HCT116 (cell line): ENCODE results near the gene SYCE3. TPM values are rescaled to one million over a fixed set of nuclear protein-coding genes. Genes with fewer than 3 reads are reported as not detected.

Experiments used
- ATAC-seq: fragments of 200-7000 bp; cut with Tn5 transposase; 2 replicates; pipeline ENCODE4 v1.9.1; 2020; ENCODE audit warnings: mild to moderate bottlenecking, moderate library complexity
- BruUV-seq: library from RNA; stranded (reverse); fragments of 400-500 nt; replicated peaks from 2 replicates; lab custom pipeline; 2021; lab: Mats Ljungman, UMichigan
- CTCF ChIA-PET: fragments of 300-600 bp; sonication (Branson Sonifier 250); formaldehyde crosslinking; loops from one replicate; lab custom pipeline; 2021; ENCODE audit warnings: antibody characterized with exemption; lab: Charles Lee
- POLR2A ChIA-PET: fragments of 300-600, 350-600 bp; sonication (Branson Sonifier 250); formaldehyde crosslinking; loops from one replicate; lab custom pipeline; 2021; ENCODE audit warnings: antibody characterized with exemption; lab: Charles Lee
- RAD21 ChIA-PET, 2 experiments: fragments of 300-600 bp; sonication (Branson Sonifier 250); formaldehyde crosslinking; loops; one replicate each; lab custom pipeline; 2023; ENCODE audit warnings: low total read pairs in 2 of 2; ENCODE audit not compliant: uncharacterized antibody in 2 of 2, unreplicated experiment in 2 of 2, low non-redundant PET in 1 of 2; lab: Charles Lee
- DNase-seq: peaks from one replicate; pipeline ENCODE4 v3.0.0-alpha.2; 2010; ENCODE audit warnings: low read depth, low spot score
- H2AFZ ChIP-seq: fragments of 200-600 bp; shearing (Covaris generic), sonication (generic); 2 replicates; pipeline ENCODE4 v1.6.1; 2017; ENCODE audit warnings: low read depth, mixed run types, mixed read lengths, antibody characterized with exemption, low read length; ENCODE audit not compliant: poor library complexity, severe bottlenecking
- H3K27ac ChIP-seq: 2 replicates; pipeline ENCODE4 v1.5.1; 2012; ENCODE audit warnings: low read depth, low read length
- H3K27me3 ChIP-seq: fragments of 200-600 bp; sonication (generic); 2 replicates; pipeline ENCODE4 v1.6.1; 2016; ENCODE audit warnings: mixed run types, low read length, mixed read lengths; ENCODE audit not compliant: insufficient read depth
- H3K36me3 ChIP-seq, 2 experiments: fragments of 200-500 bp in 1 of 2; fragments of 200-600 bp in 1 of 2; sonication (Bioruptor generic) in 1 of 2; sonication (generic) in 1 of 2; 2 replicates each; pipeline versions ENCODE4 v1.5.1 to v1.6.1; 2014 to 2016; ENCODE audit warnings: low read length in 2 of 2, inconsistent platforms in 1 of 2, mixed read lengths in 1 of 2, mixed run types in 1 of 2; ENCODE audit not compliant: insufficient read depth in 2 of 2, control insufficient read depth in 1 of 2
- H3K4me1 ChIP-seq, 2 experiments: fragments of 200-600 bp in 1 of 2; sonication (generic) in 1 of 2; 2 replicates each; pipeline versions ENCODE4 v1.5.1 to v1.6.1; 2012 to 2017; ENCODE audit warnings: low read length in 2 of 2, inconsistent platforms in 1 of 2, mild to moderate bottlenecking in 1 of 2, mixed read lengths in 1 of 2, mixed run types in 1 of 2, moderate library complexity in 1 of 2; ENCODE audit not compliant: insufficient read depth in 2 of 2, control insufficient read depth in 1 of 2
- H3K4me2 ChIP-seq: fragments of 200-600 bp; sonication (generic); 2 replicates; pipeline ENCODE4 v1.6.1; 2017; ENCODE audit warnings: mixed run types, low read length, mixed read lengths
- H3K4me3 ChIP-seq, 2 experiments: fragments of 200-600 bp in 1 of 2; sonication (generic) in 1 of 2; replicated peaks in 1 of 2; 2 replicates each; pipeline ENCODE4 v1.5.1; 2011 to 2016; ENCODE audit warnings: low read length in 2 of 2, control low read depth in 1 of 2, low read depth in 1 of 2, mild to moderate bottlenecking in 1 of 2, mixed read lengths in 1 of 2, mixed run types in 1 of 2
- H3K79me2 ChIP-seq: fragments of 200-600 bp; sonication (generic); 2 replicates; pipeline ENCODE4 v1.6.1; 2017; ENCODE audit warnings: mild to moderate bottlenecking, mixed run types, low read length, moderate library complexity, mixed read lengths; ENCODE audit not compliant: insufficient read depth
- H3K9ac ChIP-seq: fragments of 200-600 bp; sonication (generic); 2 replicates; pipeline ENCODE4 v1.6.1; 2016; ENCODE audit warnings: low read length, mixed read lengths
- H3K9me2 ChIP-seq: fragments of 200-600 bp; sonication (generic), shearing (Covaris generic); 2 replicates; pipeline ENCODE4 v1.6.1; 2017; ENCODE audit warnings: mixed run types, mild to moderate bottlenecking, moderate library complexity; ENCODE audit not compliant: insufficient read depth
- H3K9me3 ChIP-seq, 2 experiments: fragments of 200-500 bp in 1 of 2; fragments of 200-600 bp in 1 of 2; sonication (Bioruptor generic) in 1 of 2; sonication (generic) in 1 of 2; 2 replicates each; pipeline ENCODE4 v1.6.1; 2014 to 2017; ENCODE audit warnings: low read length in 2 of 2, mixed read lengths in 2 of 2, inconsistent platforms in 1 of 2, low read depth in 1 of 2, mild to moderate bottlenecking in 1 of 2, mixed run types in 1 of 2, moderate library complexity in 1 of 2; ENCODE audit not compliant: control insufficient read depth in 1 of 2, insufficient read depth in 1 of 2
- H4K20me1 ChIP-seq: fragments of 200-600 bp; sonication (generic), shearing (Covaris generic); 2 replicates; pipeline ENCODE4 v1.6.1; 2017; ENCODE audit warnings: mixed run types, mild to moderate bottlenecking, moderate library complexity; ENCODE audit not compliant: insufficient read depth
- ATF3 ChIP-seq: IDR thresholded peaks from 2 replicates; pipeline ENCODE4 v1.6.1; 2012
- CTCF ChIP-seq, 3 experiments: fragments of 200-600 bp in 1 of 3; sonication (generic) in 1 of 3; IDR thresholded peaks in 2 of 3; conservative IDR thresholded peaks in 1 of 3; 2 replicates each; pipeline ENCODE4 v1.5.1; 2012 to 2017; ENCODE audit warnings: low read depth in 2 of 3, low read length in 2 of 3, antibody characterized with exemption in 1 of 3, borderline replicate concordance in 1 of 3, control low read depth in 1 of 3, mild to moderate bottlenecking in 1 of 3, mixed read lengths in 1 of 3, mixed run types in 1 of 3, moderate library complexity in 1 of 3; ENCODE audit not compliant: insufficient read depth in 1 of 3
- FOSL1 ChIP-seq: IDR thresholded peaks from 2 replicates; pipeline ENCODE4 v1.6.1; 2012; ENCODE audit warnings: low read depth
- RAD21 ChIP-seq: IDR thresholded peaks from 2 replicates; pipeline ENCODE4 v1.6.1; 2012; ENCODE audit warnings: low read depth, mild to moderate bottlenecking
- SIN3A ChIP-seq: IDR thresholded peaks from 2 replicates; pipeline ENCODE4 v1.6.1; 2012; ENCODE audit warnings: low read depth
- SRF ChIP-seq: IDR thresholded peaks from 2 replicates; pipeline ENCODE4 v1.6.1; 2012; ENCODE audit warnings: low read depth
- YY1 ChIP-seq: IDR thresholded peaks from 2 replicates; pipeline ENCODE4 v1.6.1; 2011; ENCODE audit warnings: low read length, low read depth, moderate library complexity, mild to moderate bottlenecking; ENCODE audit not compliant: insufficient replicate concordance; ENCODE audit errors: extremely low read depth
- intact Hi-C: fragments of 100-400 bp; cut with micrococcal nuclease; formaldehyde crosslinking; loops from 2 replicates; pipeline ENCODE4 v1.10.0; 2022
- total RNA-seq: library from RNA; stranded (reverse); gene quantifications from one replicate; pipeline ENCODE4 v1.2.1, GENCODE V29; 2021; ENCODE audit not compliant: unreplicated experiment

SYCE3 gene
- total RNA-seq, 1 experiment from 2014 or later: not detected

DNA sequence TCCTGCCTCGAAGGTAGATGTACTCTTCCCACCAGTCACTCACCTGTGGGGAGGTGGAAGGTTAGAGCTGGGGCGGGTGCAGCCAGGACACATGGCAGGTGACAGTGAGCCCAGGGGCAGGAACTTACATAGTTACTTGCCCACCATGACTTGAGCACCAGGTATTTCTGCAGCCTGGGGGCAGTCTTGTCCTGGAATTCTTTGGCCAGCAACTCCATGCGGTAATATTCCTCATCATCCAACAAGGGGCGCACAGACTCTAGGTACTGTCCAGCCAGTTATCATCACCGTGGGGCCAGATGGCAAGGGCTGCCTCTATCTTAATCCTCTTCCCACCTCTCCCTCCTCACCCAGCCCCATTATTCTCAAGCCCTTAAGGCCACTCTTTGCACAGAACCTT lies 13.4 kb upstream of the SYCE3 start:
- H3K4me2 ChIP-seq: no peak overlapping the region
- H3K4me3 ChIP-seq: no peak overlapping the region
- H3K36me3 ChIP-seq: no peaks in the 10 kb centered on the region; a peak in 2 of 4 replicates
- RAD21 ChIA-PET: interaction anchor here (0.7 to 1.8 kb wide), 4 partner anchors 13 to 45 kb away, joined by 3 to 4 read pairs (median 4); partner anchors contain the start of gene SYCE3 (in 1 of the 2)
- H3K4me1 ChIP-seq: peaks cover 0 to 5% of the 10 kb centered on the region in 2 experiments; a peak in 2 of 4 replicates
- H3K9me3 ChIP-seq: no peaks in the 10 kb centered on the region
- DNase-seq (peak; percentile 52), ATAC-seq (peak; percentile 81)
- no peak overlapping the region for H3K9ac ChIP-seq
- intact Hi-C loops: loop anchor here (1.0 kb wide), 2 partner anchors 44 to 115 kb away; no protein-coding TSS in a partner anchor
- H3K9me2 ChIP-seq: no peaks in the 10 kb centered on the region
- no peaks in the 10 kb centered on the region for H4K20me1 ChIP-seq
- CTCF ChIA-PET: interaction anchor here (2.8 kb wide), 1 partner anchor 45 kb away, joined by 16 read pairs; no protein-coding TSS in a partner anchor
- H3K27me3 ChIP-seq: no peaks in the 10 kb centered on the region
- POLR2A ChIA-PET: no interaction called here
- H3K27ac ChIP-seq: no peak overlapping the region
- TF ChIP-seq YY1 (no peak), CTCF (IDR thresholded peaks at IDR 0.05 in 2 of 3, conservative IDR thresholded peaks at IDR 0.05 in 1 of 3; ENCODE audit: borderline replicate concordance in 1 of 3, insufficient read depth in 1 of 3, low read depth in 2 of 3, low read length in 2 of 3) (peak; percentile 56 to 98 (median 69)), RAD21 (peak; percentile 94), SIN3A (no peak)
- no TSS peak for BruUV-seq
- no peak overlapping the region for H2AFZ ChIP-seq
- no peaks in the 10 kb centered on the region for H3K79me2 ChIP-seq

- Histone ChIP-seq H3K9me3 (no peaks in the 10 kb centered on the region), H3K4me1 (peaks cover 0 to 4% of the 10 kb centered on the region in 2 experiments; a peak in 1 of 4 replicates), H3K4me3 (no peak overlapping the region), H4K20me1 (no peaks in the 10 kb centered on the region), H3K4me2 (no peak overlapping the region), H3K36me3 (no peaks in the 10 kb centered on the region; a peak in 2 of 4 replicates), H3K79me2 (no peaks in the 10 kb centered on the region), H3K27me3 (no peaks in the 10 kb centered on the region), H2AFZ (no peak overlapping the region), H3K27ac (no peak overlapping the region), H3K9ac (no peak overlapping the region), H3K9me2 (no peaks in the 10 kb centered on the region)
- ATAC-seq (no peak), DNase-seq (no peak)
- RAD21 ChIA-PET: interaction anchor here (0.7 to 1.8 kb wide), 4 partner anchors 12 to 45 kb away, joined by 3 to 4 read pairs (median 4); partner anchors contain the start of gene SYCE3 (in 1 of the 2)
- CTCF ChIA-PET: interaction anchor here (1.2 to 2.8 kb wide), 2 partner anchors 12 to 45 kb away, joined by 6 to 16 read pairs; partner anchors contain the start of gene SYCE3
- POLR2A ChIA-PET: interaction anchor here (1.0 kb wide), 1 partner anchor 12 kb away, joined by 4 read pairs; the partner anchor contains the start of gene SYCE3
- no TSS peak for BruUV-seq
- intact Hi-C loops: no loop called here
- TF ChIP-seq ATF3 (no peak), FOSL1 (no peak), SRF (no peak), YY1 (no peak)
These were observed 12.8 kb upstream of the SYCE3 start for GRCh38 chr22:50575426-50575941.
